Skin epidermis (tissue), 12 donors: ENCODE measurements around the gene BMPER.
A peak's percentile ranks its signal among the peaks of the same experiment; 100 is the strongest.

Experiments used
- H3K27ac ChIP-seq, 21 experiments: fragments of 200-600 bp; sonication (generic) in 11 of 21; one replicate each; pipeline ENCODE4 v1.5.0; 2020; ENCODE audit warnings: mild to moderate bottlenecking in 3 of 21, inconsistent platforms in 2 of 21, moderate library complexity in 2 of 21
- H3K4me3 ChIP-seq, 7 experiments: fragments of 200-600 bp; sonication (generic) in 2 of 7; one replicate each; pipeline ENCODE4 v1.5.0; 2020; ENCODE audit warnings: inconsistent platforms in 2 of 7, mild to moderate bottlenecking in 2 of 7, moderate library complexity in 1 of 7

BMPER gene

DNA sequence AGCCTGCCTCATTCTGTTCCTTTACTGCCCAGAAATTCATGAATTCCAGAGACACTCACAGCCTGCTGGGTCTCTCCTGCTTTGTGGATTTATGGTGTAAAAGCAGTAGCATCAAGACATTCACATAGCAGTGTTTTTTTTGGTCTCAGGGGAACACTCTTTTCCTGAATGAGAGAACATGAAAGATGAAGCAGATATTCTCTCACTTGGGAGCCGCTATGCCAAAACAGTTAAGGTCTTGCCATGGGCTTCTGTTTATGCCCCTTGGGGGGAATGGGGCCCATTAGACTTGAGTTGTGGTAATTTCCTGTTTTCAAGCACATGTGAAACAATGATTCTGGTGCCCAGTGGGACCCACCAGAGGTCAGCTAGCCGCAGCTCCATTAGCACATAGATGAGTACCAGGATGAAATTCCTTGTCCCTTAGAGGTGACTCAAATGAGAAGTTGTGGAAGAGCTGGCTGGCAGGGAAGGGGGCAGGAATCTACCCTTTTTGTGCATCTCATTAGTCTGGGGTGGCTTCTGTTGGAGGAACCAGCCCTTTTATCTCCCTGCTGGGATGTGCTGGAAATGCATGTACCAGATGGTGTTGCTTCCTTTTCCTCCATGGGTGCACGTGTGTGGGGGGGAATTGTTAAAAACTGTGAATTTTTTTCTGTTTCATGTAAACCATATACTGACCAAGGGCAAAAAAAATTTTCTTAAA lies 13.3 kb downstream of the BMPER start:
- H3K4me3 ChIP-seq: no peak overlapping the region
- no peak overlapping the region for H3K27ac ChIP-seq

- H3K27ac ChIP-seq: no peak overlapping the region
- H3K4me3 ChIP-seq: no peak overlapping the region
These were observed 14.1 kb downstream of the BMPER start for GRCh38 chr7:33919449-33919848.

GRCh38 chr7:33921216-33921938 lies 16.0 kb downstream of the BMPER start:
- Histone ChIP-seq H3K27ac (no peak overlapping the region), H3K4me3 (no peak overlapping the region)

DNA sequence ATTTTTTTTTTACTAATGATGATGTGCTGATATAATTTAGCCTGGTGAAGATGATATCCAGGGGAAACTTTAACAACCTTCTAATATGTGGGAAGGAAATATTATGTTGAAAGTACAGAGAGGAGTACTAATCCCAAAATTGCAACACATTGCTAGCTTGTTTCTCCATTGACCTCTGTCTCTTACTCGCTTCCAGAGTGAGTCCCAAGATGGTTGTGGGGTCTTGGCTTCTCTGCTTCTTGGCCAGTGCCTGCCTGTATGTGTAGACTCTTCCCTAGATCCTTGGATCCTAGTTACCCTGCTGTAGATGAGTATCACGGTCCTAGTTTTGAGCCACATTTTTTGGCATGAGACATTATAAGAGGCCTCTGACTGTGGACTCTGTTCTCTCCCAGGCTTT lies 17.5 kb downstream of the BMPER start:
- Histone ChIP-seq H3K27ac (no peak overlapping the region), H3K4me3 (no peak overlapping the region)

GRCh38 chr7:33923440-33924229 lies 18.3 kb downstream of the BMPER start:
- Histone ChIP-seq H3K4me3 (no peak overlapping the region), H3K27ac (no peak overlapping the region)

GRCh38 chr7:33926535-33926934 lies 21.2 kb downstream of the BMPER start:
- no peak overlapping the region for H3K27ac ChIP-seq

DNA sequence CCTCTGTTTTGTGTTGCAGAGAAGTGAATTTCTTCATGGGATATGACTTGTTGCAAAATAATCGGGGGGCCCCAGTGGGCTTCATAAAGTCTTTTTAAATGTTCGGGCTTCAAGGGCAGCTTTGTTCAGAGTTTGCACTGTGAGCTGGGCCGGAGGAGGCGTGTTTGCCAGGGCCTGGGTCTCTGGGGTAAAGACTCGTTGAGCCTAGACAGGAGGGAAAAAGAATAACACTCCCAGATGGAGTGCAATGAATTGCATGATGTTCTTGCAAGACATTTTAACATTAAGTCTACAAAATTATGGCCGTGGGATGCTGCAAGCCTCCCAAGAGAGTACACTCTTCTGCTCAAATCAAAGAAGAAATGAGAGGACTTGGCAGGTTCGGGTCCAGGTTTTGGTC lies 23.6 kb downstream of the BMPER start:
- Histone ChIP-seq H3K27ac (no peak overlapping the region), H3K4me3 (no peak overlapping the region)

More at GRCh38 chr7:33926535-33926934, 21.2 kb downstream of the BMPER start:
- no peak overlapping the region for H3K4me3 ChIP-seq

DNA sequence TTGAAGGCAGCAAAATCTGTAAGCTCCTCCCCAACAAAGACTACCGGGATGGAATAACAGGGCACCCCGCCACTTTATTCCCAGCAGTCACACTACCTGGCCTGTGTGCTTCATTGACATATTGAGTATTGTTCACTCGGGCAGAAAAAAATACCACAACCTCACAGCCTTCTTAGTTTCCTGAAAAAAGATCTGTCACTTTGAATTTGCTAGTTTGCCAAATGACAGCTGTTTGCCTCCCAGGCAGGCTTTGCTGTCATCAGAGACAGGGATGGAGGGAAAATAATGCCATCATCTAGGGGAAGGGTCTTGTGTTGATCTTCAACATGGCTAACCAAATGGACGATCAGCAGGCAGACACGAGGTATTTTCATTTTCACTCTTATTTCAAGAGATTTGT lies 26.9 kb downstream of the BMPER start:
- H3K4me3 ChIP-seq: no peak overlapping the region

DNA sequence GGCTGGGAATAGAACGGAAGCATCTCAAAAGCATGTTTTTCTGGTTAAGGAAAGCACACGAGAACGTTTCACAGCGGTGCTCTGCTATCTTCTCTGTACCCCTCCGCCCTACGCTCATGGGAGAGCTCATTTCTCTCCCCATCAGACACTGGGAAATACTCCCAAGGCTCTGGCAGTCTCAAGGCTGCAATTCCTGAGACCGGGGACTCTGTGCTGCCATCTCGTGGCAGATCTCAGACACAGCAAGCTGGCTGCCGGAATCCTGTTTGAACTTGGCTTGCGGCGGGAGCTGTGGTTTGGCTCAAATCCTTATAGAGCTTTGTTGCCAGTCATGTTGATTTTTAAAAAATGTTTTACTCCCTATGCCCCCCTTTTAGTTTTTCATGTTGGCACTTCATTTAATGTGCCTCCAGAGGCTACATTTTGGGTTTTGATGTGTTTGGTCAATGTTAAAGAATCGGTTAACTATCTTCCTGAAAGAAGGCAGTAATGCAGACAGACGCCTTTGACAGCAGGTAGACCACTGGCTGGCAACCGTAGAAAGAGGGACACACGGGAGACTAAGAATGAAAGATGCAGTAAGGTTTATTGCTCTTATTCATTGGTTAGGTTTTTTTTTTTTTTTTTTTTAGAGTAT lies 27.6 kb downstream of the BMPER start:
- Histone ChIP-seq H3K27ac (peak overlapping the region in 3 of 21 experiments; percentile 1 to 65 (median 57)), H3K4me3 (peak overlapping the region in 1 of 7 experiments; percentile 8)

More for the DNA sequence above, 26.9 kb downstream of the BMPER start:
- no peak overlapping the region for H3K27ac ChIP-seq

GRCh38 chr7:33933611-33934281 lies 28.4 kb downstream of the BMPER start:
- H3K27ac ChIP-seq: peak overlapping the region in 3 of 21 experiments; percentile 1 to 65 (median 57)
- H3K4me3 ChIP-seq: no peak overlapping the region

GRCh38 chr7:33934391-33934790 lies 29.1 kb downstream of the BMPER start:
- H3K27ac ChIP-seq: no peak overlapping the region
- H3K4me3 ChIP-seq: no peak overlapping the region

- Histone ChIP-seq H3K27ac (no peak overlapping the region), H3K4me3 (no peak overlapping the region)
These were observed 31.2 kb downstream of the BMPER start for GRCh38 chr7:33936503-33936902.

- Histone ChIP-seq H3K4me3 (no peak overlapping the region), H3K27ac (no peak overlapping the region)
These were observed 32.5 kb downstream of the BMPER start for GRCh38 chr7:33937871-33938270.

DNA sequence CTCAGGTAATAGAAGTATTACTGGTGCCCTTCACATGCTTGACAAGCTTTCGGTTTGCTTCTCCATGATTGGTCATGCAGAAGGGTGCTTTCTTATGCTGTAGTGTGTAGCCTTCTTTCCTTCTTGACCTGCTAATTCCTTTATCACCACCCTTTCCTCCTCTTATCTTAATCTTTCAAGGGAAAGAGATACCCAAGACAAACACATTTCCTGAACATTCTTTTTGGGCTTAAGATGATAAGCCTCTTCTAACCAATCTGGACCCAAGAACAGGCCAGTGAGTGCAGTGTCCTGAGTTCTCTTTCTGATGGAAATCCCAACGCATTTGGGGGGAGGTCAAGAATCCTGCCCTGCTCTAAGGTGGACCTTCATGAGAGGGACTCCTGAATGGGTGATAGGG lies 33.8 kb downstream of the BMPER start:
- Histone ChIP-seq H3K4me3 (no peak overlapping the region), H3K27ac (no peak overlapping the region)

DNA sequence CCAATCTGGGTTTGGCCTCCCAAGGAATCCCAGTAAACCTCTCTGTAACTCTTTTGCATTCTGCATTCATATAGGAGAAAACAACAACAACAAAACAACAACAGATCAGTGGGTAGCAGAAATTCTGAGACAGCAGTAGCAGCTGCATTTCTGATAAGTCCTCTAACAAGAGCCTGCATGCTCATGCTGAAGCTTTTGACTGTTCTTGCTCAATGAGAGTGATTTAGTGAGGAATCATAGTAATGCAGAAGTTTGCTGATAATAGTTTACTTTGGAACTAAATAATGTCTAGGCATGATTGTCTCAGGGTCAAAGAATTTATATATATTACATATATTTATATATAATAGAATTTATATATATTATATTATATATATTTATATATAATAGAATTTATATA lies 35.2 kb downstream of the BMPER start:
- no peak overlapping the region for H3K4me3 ChIP-seq
- no peak overlapping the region for H3K27ac ChIP-seq

DNA sequence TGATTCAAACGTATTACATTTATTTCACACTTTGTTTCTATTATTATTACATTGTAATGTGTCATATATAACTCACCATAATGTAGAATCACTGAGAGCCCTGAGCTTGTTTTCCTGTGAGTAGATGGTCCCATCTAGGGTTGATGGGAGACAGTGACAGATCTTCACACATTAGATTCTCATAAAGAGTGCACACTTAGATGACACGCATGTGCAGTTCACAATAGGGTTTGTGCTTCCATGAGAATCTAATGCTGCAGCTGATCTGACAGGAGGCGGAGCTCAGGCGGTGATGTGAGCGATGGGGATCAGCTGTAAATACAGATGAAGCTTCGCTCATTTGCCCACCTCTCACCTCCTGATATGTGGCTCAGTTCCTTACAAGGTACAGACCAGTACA lies 36.1 kb downstream of the BMPER start:
- H3K27ac ChIP-seq: no peak overlapping the region
- no peak overlapping the region for H3K4me3 ChIP-seq

DNA sequence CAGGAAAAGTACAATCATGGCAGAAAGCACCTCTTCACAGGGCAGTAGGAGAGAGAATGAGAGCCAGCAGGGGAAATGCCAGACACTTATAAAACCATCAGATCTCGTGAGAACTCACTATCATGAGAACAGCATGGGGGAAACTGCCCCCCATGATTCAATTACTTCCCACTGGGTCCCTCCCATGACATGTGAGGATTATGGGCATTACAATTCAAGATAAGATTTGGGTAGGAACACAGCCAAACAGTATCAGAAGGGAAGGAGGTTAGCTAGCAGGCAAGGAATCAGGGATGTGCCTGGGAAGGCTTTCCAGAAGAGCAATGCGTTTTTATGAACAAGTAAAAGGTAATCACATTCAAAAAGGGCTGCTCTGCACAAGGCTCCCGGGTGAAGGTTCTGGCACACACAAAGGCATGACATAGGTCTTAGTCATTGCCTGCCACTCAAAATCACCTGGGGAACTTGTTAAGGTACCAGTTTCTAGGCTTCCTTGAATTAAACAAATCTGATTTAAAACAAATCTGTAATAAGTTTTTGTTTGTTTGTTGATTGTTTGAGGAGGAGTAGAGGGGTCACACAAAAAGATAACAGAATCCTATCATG lies 40.9 kb downstream of the BMPER start:
- Histone ChIP-seq H3K4me3 (no peak overlapping the region), H3K27ac (no peak overlapping the region)

- no peak overlapping the region for H3K4me3 ChIP-seq
- no peak overlapping the region for H3K27ac ChIP-seq
These were observed 44.8 kb downstream of the BMPER start for GRCh38 chr7:33950047-33950714.

GRCh38 chr7:33952824-33953223 lies 47.5 kb downstream of the BMPER start:
- H3K27ac ChIP-seq: no peak overlapping the region
- no peak overlapping the region for H3K4me3 ChIP-seq
